Tibial artery (tissue), 4 donors: ENCODE measurements around the gene MYH16.
"Not testable (repeated sequence)": the region's sequence is repeated elsewhere in the genome, so short reads cannot be mapped to it uniquely, and the experiment has no call there.

Source experiments
- DNase-seq, 2 donors: peaks; one replicate each; pipeline ENCODE4 v3.0.0-alpha.2; 2019
- H3K27ac ChIP-seq, 2 donors: fragments of 200-600 bp; sonication (generic) in 1 of 2; 1 replicate in 1 of 2; 2 replicates in 1 of 2; pipeline ENCODE4 v1.5.1; 2018 to 2019; ENCODE audit warnings: mild to moderate bottlenecking in 1 of 2
- H3K27me3 ChIP-seq, 2 donors: fragments of 200-600 bp; sonication (generic) in 1 of 2; one replicate each; pipeline versions ENCODE4 v1.5.1 to v1.6.0; 2016 to 2019
- H3K36me3 ChIP-seq, 3 donors: fragments of 200-600 bp; sonication (generic) in 2 of 3; one replicate each; pipeline ENCODE4 v1.5.1; 2016 to 2019; ENCODE audit warnings: mild to moderate bottlenecking in 2 of 3
- H3K4me1 ChIP-seq, 4 donors: fragments of 200-600 bp; sonication (generic) in 2 of 4; 1 replicate in 3 of 4; 2 replicates in 1 of 4; pipeline ENCODE4 v1.5.1; 2016 to 2019
- H3K4me3 ChIP-seq, 2 donors: fragments of 200-600 bp; sonication (generic) in 1 of 2; 1 replicate in 1 of 2; 2 replicates in 1 of 2; pipeline ENCODE4 v1.5.1; 2018 to 2019; ENCODE audit warnings: mild to moderate bottlenecking in 2 of 2
- H3K9me3 ChIP-seq, 3 donors: fragments of 200-600 bp; sonication (generic) in 1 of 3; one replicate each; pipeline ENCODE4 v1.5.1; 2016 to 2019
- intact Hi-C: fragments of 100-400 bp; cut with DNase I; formaldehyde crosslinking; loops from one replicate; pipeline ENCODE4 v1.15.0; 2023; ENCODE audit warnings: low total_unique reads
- TF ChIP-seq, protein P1 (sequence below), 2 experiments: fragments of 200-600 bp in 1 of 2; fragments of 450-650 bp in 1 of 2; IDR thresholded peaks; one replicate each; pipeline ENCODE4 v1.5.1; 2017 to 2019; ENCODE audit warnings: antibody characterized with exemption in 2 of 2, mild to moderate bottlenecking in 1 of 2, moderate library complexity in 1 of 2

The MYH16 gene

DNA sequence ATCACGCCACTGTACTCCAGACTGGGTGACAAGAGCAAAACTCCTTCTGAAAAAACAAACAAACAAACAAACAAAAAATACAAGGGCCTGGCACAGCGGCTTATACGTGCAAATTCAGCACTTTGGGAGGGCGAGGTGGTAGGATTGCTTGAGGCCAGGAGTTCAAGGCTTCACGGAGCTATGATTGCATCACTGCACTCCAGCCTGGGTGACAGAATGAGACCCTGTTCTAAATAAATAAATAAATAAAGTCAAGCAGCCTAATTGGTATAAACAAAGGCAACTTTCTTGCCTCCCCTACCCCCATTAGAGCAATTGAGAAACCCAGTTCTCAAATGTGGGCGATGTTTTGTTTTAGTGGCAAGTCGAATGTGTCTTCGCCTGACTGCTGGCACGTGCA, 38.5 kb upstream of the MYH16 start:
- DNase-seq = no peak
- TF ChIP-seq, protein P1, sequence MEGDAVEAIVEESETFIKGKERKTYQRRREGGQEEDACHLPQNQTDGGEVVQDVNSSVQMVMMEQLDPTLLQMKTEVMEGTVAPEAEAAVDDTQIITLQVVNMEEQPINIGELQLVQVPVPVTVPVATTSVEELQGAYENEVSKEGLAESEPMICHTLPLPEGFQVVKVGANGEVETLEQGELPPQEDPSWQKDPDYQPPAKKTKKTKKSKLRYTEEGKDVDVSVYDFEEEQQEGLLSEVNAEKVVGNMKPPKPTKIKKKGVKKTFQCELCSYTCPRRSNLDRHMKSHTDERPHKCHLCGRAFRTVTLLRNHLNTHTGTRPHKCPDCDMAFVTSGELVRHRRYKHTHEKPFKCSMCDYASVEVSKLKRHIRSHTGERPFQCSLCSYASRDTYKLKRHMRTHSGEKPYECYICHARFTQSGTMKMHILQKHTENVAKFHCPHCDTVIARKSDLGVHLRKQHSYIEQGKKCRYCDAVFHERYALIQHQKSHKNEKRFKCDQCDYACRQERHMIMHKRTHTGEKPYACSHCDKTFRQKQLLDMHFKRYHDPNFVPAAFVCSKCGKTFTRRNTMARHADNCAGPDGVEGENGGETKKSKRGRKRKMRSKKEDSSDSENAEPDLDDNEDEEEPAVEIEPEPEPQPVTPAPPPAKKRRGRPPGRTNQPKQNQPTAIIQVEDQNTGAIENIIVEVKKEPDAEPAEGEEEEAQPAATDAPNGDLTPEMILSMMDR (IDR thresholded peaks at IDR 0.05) = no peak
- Histone ChIP-seq H3K27ac (no peak overlapping the region), H3K36me3 (no peaks in the 10 kb centered on the region), H3K27me3 (no peaks in the 10 kb centered on the region), H3K4me3 (no peak overlapping the region), H3K4me1 (no peaks in the 10 kb centered on the region), H3K9me3 (no peaks in the 10 kb centered on the region)
- intact Hi-C loops = no loop called here

DNA sequence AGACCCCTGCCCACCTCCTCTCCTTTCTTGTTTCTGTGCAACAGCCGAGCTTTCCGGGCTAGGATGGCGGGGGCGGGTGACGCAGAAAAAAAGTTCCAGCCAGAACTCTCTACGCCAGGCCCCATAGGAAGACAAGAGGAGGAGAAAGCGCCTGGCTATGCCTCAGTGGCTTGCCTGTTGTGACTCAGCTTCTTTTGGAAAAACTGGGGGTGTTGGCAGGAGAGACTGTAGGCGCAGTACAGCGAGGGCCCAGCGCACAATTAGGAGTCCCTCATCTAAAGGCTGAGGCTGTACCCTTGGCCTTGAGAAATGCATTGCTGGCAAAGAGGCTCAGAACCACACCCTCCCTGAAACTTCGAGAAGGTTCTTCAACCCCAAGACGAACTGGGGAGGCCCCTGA, 36.7 kb upstream of the MYH16 start:
- DNase-seq = no peak
- Histone ChIP-seq H3K27ac (no peak overlapping the region), H3K27me3 (no peaks in the 10 kb centered on the region), H3K36me3 (no peaks in the 10 kb centered on the region), H3K9me3 (no peaks in the 10 kb centered on the region), H3K4me1 (no peaks in the 10 kb centered on the region), H3K4me3 (no peak overlapping the region)
- intact Hi-C loops = no loop called here
- TF ChIP-seq, protein P1 (IDR thresholded peaks at IDR 0.05) = no peak

DNA sequence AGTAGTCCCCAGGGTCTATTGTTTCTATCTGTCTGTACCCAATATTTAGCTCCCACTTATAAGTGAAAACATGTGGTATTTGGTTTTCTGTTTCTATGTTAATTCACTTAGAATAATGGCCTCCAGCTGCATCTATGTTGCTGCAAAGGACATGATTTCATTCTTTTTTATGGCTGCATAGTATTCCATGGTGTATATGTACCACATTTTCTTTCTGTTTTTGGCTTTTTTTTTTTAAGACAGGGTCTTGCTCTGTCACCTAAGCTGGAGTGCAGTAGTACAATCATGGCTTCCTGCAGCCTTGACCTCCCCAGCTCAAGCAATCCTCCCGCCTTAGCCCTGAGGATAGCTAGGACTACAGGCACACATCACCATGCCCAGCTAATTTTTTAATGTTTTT, 34.8 kb upstream of the MYH16 start:
- H3K27me3 ChIP-seq, intact Hi-C loops, DNase-seq, H3K4me3 ChIP-seq, H3K4me1 ChIP-seq, H3K27ac ChIP-seq, H3K36me3 ChIP-seq, H3K9me3 ChIP-seq: not testable (repeated sequence)

DNA sequence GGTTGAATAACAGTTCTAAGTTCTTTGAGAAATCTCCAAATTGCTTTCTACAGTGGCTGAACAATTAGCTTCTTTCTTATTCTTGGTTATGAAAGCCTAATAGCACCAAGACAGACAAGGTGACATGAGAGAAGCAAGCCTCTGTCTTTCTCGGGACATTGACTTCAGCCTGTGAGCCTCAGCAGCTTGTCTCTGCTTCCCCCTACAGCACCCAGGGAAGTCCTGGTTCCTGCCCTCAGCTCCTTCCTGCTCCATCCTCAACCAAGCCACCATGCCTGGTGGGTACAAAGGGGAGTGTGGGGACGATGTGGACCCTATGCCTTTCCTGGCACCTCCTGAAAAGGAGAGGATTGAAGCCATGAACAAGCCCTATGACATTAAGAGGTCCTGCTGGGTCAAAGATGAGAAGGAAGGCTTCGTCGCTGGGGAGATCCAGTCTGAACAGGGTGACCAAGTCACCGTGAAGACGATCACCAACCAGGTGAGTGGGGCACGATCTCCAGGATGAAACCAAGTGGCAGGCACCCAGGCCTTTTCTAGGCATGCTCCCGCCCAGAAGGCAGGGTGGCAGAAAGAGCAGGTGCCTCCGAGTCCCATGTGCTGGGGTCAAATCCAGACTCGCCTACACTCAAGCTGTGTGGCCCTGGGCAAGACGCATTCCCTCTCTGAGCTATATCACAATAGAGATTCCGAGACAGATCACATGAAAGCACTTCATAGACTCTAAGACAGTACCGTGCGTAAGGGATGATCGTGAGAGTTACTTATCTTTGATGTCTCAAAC, 33.9 kb upstream of the MYH16 start:
- DNase-seq = no peak
- TF ChIP-seq, protein P1 (IDR thresholded peaks at IDR 0.05) = no peak
- H3K9me3 ChIP-seq = no peaks in the 10 kb centered on the region
- H3K4me3 ChIP-seq = no peak overlapping the region
- no peaks in the 10 kb centered on the region for H3K27me3 ChIP-seq
- no peaks in the 10 kb centered on the region for H3K4me1 ChIP-seq
- H3K27ac ChIP-seq = no peak overlapping the region
- intact Hi-C loops = no loop called here
- H3K36me3 ChIP-seq = no peaks in the 10 kb centered on the region

DNA sequence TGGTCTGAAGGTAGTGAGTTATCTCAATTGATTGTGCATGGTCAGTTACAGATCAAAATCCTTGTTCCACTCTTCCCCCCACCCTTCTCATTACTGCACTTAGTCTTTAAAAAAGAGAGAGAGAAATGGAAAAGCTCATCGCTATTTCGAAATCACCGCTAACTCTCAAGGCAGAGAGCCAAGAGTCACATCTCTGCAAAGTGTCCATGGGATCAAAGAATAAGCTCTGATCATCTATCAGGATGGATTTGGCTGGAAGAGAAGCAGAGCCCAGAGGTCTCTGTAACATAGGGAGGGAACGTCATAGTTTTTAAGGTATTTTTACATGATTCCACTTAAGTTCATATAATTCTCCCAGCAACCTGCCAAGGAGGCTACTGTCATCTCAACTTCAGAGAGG, 30.0 kb upstream of the MYH16 start:
- H3K4me3 ChIP-seq = no peak overlapping the region
- DNase-seq = no peak
- TF ChIP-seq, protein P1 (IDR thresholded peaks at IDR 0.05) = no peak
- no peaks in the 10 kb centered on the region for H3K4me1 ChIP-seq
- no peaks in the 10 kb centered on the region for H3K27me3 ChIP-seq
- H3K9me3 ChIP-seq = no peaks in the 10 kb centered on the region
- intact Hi-C loops = no loop called here
- no peaks in the 10 kb centered on the region for H3K36me3 ChIP-seq
- H3K27ac ChIP-seq = no peak overlapping the region

DNA sequence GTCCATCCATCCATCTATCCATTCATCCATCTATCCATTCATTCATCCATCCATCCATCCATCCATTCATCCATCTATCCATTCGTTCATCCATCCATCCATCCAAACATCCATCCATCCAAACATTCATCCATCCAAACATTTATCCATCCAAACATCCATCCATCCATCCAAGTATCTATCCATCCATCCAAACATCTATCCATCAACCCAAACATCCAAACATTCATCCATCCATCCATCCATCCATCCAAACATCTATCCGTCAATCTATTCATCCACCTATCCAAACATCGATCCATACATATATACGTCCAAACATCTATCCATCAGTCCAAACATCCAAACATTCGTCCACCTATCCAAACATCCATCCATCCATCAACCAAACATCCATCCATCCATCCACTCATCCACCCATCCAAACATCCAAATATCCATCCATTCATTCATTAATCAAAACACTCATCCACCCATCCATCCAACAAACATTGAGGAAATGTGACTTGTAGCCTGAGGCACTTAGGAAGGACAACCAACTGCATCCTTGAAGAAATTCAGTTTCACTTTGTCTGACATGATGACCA, 28.8 kb upstream of the MYH16 start:
- Histone ChIP-seq H3K4me3 (no peak overlapping the region), H3K27me3 (no peaks in the 10 kb centered on the region), H3K27ac (no peak overlapping the region), H3K9me3 (no peaks in the 10 kb centered on the region), H3K4me1 (no peaks in the 10 kb centered on the region), H3K36me3 (no peaks in the 10 kb centered on the region)
- DNase-seq = no peak
- TF ChIP-seq, protein P1 (IDR thresholded peaks at IDR 0.05) = no peak
- intact Hi-C loops = no loop called here
